VCaP (cell line): ENCODE measurements around the gene DOK6.

Experiments used
- H3K27ac ChIP-seq: fragments of 450-650 bp; 2 replicates; pipeline ENCODE4 v1.5.1; 2017
- CTCF ChIP-seq: fragments of 450-650 bp; conservative IDR thresholded peaks from 2 replicates; pipeline ENCODE4 v1.5.1; 2017; ENCODE audit warnings: mild to moderate bottlenecking, moderate library complexity

DOK6 gene

GRCh38 chr18:69435000-69435399, 34.3 kb downstream of the DOK6 start:
- no peak for TF ChIP-seq CTCF
- no peak overlapping the region for H3K27ac ChIP-seq

DNA sequence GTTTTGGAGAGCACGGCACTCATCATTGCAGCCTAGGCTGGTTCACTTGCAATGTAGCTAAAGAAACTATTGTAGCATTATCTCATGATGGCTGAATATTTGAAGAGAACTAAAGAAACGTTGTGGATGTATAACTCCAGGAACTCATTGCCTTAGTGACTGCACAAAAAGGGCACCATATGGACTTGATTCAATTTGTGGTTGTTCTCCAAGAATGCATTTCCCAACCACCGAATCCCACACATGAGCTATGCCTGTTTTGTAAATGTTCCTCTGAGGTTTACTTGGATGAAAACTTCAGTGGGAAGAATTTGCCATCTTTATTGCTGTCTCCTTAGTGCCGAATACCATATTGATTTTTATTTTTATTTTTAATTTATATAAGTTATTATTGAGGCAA, 43.5 kb downstream of the DOK6 start:
- no peak for TF ChIP-seq CTCF
- H3K27ac ChIP-seq: no peak overlapping the region

GRCh38 chr18:69447886-69448285, 47.2 kb downstream of the DOK6 start:
- no peak overlapping the region for H3K27ac ChIP-seq
- no peak for TF ChIP-seq CTCF

GRCh38 chr18:69455125-69455524, 54.4 kb downstream of the DOK6 start:
- TF ChIP-seq CTCF: no peak
- no peak overlapping the region for H3K27ac ChIP-seq

- peak; percentile 71 for TF ChIP-seq CTCF
- no peak overlapping the region for H3K27ac ChIP-seq
Measured at GRCh38 chr18:69469444-69469919, 68.8 kb downstream of the DOK6 start.

DNA sequence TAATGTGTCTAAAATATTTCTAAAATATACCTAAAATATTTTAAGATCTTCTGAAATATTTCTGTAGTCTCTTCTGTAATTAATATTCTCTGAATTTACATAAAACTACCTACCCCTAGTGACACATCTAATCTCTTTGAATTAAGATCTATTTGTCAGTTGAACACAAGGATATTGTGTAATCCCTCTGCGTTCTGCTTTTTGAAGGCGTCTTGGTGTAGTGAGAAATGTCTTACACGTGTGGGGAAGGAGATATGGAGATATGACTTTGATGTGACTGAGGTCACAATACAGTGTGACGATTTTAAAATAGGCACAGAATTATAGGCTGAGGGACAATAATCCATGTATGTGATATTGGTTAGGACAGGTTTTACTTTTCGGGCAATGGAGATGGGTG, 79.8 kb downstream of the DOK6 start:
- no peak overlapping the region for H3K27ac ChIP-seq

DNA sequence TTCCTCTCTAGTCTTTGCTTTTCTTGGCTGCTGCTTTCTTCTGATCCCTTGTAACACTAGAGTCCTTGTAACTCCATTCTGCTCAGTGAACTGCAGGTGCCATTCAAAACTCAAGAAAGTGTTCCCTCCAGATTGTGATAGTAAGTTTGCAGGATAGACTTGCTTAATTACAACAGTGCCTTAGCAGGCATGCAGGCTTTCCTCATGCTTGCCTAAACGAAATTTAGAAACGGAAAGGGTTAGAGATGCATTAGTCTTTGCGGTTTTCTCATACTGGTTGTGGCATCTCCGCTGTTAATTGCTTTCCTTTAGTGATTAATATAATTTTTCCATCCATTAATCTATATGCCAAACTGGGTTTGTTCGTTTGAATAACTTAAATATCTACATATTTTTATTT, 82.9 kb downstream of the DOK6 start:
- no peak overlapping the region for H3K27ac ChIP-seq
- no peak for TF ChIP-seq CTCF

More for the DNA sequence above, 79.8 kb downstream of the DOK6 start:
- TF ChIP-seq CTCF: no peak
